Gastrocnemius medialis (tissue), 4 donors: Measurements from ENCODE around the gene SLC48A1.

Experiments
- POLR2A ChIP-seq, 2 donors: fragments of 450-650 bp; IDR thresholded peaks; one replicate each; pipeline ENCODE4 v1.6.1; 2017; ENCODE audit warnings: antibody characterized with exemption in 2 of 2, mild to moderate bottlenecking in 2 of 2, moderate library complexity in 2 of 2
- TF ChIP-seq, protein P1 (sequence below), 5 experiments: fragments of 450-650 bp in 3 of 5; fragments of 200-600 bp in 2 of 5; sonication (generic) in 2 of 5; IDR thresholded peaks in 4 of 5; conservative IDR thresholded peaks in 1 of 5; 1 replicate in 4 of 5; 2 replicates in 1 of 5; pipeline ENCODE4 v1.5.1; 2016 to 2019; ENCODE audit warnings: antibody characterized with exemption in 5 of 5, mild to moderate bottlenecking in 3 of 5, moderate library complexity in 3 of 5

DNA sequence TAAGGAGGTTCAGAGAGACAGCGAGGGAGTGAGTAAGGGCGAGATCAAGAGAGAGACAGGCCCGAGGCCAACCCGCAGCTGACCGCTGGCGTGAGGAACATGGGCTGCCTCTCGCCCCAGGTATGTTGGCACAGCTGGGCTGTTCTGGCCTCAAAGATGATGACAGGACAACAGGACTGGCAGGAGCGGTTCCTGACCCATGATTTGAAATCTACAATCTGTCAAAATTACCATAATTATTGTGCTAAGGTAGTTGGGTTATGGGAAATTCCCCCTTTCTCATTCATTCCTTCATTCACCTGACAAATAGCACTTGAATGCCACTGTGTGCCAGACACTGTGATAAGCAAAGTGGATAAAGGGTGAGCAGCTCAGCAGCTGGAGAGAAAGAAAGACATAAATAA is 42.7 kb upstream of the SLC48A1 start:
- TF ChIP-seq, protein P1, sequence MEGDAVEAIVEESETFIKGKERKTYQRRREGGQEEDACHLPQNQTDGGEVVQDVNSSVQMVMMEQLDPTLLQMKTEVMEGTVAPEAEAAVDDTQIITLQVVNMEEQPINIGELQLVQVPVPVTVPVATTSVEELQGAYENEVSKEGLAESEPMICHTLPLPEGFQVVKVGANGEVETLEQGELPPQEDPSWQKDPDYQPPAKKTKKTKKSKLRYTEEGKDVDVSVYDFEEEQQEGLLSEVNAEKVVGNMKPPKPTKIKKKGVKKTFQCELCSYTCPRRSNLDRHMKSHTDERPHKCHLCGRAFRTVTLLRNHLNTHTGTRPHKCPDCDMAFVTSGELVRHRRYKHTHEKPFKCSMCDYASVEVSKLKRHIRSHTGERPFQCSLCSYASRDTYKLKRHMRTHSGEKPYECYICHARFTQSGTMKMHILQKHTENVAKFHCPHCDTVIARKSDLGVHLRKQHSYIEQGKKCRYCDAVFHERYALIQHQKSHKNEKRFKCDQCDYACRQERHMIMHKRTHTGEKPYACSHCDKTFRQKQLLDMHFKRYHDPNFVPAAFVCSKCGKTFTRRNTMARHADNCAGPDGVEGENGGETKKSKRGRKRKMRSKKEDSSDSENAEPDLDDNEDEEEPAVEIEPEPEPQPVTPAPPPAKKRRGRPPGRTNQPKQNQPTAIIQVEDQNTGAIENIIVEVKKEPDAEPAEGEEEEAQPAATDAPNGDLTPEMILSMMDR (IDR thresholded peaks at IDR 0.05 in 4 of 5, conservative IDR thresholded peaks at IDR 0.05 in 1 of 5): no peak
- no peak for TF ChIP-seq POLR2A (IDR thresholded peaks at IDR 0.05)
